VCaP (cell line): Measurements from ENCODE around the gene ACTA1.
"Not testable (repeated sequence)": the region's sequence is repeated elsewhere in the genome, so short reads cannot be mapped to it uniquely, and the experiment has no call there.

Experiments
- H3K27ac ChIP-seq: fragments of 450-650 bp; 2 replicates; pipeline ENCODE4 v1.5.1; 2017
- CTCF ChIP-seq: fragments of 450-650 bp; conservative IDR thresholded peaks from 2 replicates; pipeline ENCODE4 v1.5.1; 2017; ENCODE audit warnings: mild to moderate bottlenecking, moderate library complexity

The ACTA1 gene

DNA sequence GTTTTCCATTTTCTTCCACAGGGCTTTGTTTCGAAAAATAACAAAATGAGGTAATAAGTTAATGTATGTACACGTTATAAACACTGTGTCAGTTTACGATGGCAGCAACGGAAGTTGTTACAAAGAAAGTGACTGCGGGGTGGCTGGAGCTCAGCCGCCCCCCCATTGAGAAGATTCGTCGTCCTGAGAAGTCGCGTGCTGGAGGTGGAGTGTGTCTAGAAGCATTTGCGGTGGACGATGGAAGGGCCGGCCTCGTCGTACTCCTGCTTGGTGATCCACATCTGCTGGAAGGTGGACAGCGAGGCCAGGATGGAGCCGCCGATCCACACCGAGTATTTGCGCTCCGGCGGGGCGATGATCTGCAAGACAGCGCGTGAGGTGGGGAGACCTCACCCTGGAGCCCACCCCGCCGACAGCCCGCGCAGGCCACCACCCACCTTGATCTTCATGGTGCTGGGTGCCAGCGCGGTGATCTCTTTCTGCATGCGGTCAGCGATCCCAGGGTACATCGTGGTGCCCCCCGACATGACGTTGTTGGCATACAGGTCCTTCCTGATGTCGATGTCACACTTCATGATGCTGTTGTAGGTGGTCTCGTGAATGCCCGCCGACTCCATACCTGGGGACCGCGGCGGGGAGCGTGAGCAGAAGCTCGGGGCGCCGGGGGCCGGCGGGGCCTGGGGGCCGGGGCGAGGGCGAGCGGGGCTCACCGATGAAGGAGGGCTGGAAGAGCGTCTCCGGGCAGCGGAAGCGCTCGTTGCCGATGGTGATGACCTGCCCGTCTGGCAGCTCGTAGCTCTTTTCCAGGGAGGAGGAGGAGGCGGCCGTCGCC is 2.4 kb downstream of the ACTA1 start:
- no peak overlapping the region for H3K27ac ChIP-seq
- TF ChIP-seq CTCF, result no peak

DNA sequence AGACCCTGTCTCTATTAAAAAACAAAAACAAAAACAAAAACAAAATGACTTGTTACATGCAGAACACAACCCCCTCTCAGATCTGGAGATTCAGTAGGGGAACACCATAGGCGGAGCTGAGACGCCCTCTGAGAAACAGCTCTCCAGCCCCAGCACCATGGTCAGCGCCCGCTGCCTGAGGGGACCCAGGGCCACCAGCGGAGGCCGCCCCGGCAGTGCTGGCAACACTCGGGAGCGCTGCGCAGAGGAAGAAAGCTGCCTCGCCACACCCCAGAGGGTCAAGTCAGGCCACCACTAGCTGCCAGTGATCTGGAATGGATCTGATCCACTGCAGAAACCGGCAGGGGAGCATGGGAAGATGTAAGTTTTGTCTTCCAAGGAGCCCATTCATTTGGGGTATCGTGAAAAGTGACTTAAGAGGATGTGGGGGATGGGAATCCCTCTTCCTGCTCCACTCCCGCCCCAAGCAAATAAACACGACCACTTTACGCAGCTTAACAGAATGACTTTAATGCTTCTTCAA is 3.1 kb downstream of the ACTA1 start:
- no peak for TF ChIP-seq CTCF
- no peak overlapping the region for H3K27ac ChIP-seq

DNA sequence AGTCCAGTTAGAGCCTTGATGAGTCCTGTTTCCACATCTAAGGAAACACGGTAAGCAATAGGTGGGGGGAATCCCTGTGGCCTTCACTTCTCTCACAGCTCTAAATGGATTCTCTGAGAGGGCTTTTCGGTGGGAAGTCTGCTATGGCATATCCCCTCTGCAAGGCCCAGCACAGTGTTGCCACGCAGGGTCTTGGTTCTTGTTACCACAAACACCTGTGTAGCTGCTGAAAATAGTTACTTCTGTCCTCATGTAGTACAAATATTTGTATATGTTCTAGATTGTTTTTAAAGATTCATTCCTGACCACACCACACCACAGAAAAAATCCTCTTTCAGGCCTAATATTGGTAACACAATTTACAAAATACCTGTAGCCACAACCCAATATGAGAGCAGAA is 5.6 kb downstream of the ACTA1 start:
- no peak overlapping the region for H3K27ac ChIP-seq
- TF ChIP-seq CTCF, result no peak

DNA sequence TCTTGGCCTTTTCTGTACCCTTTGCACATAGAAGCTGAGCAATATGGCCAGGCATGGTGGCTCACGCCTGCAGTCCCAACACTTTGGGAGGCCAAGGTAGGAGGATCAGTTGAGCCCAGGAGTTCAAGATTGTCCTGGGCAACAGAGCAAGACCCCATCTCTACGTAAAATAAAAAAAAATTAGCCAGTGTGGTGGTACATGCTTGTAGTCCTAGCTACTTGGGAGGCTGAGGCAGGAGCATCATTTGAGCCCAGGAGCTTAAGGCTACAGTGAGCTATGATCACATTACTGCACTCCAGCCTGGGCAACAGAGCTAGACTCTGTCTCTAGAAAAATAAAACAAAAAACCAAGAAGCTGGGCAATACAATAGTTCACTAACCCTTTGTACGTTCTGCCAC is 6.3 kb downstream of the ACTA1 start:
- H3K27ac ChIP-seq, result no peak overlapping the region

DNA sequence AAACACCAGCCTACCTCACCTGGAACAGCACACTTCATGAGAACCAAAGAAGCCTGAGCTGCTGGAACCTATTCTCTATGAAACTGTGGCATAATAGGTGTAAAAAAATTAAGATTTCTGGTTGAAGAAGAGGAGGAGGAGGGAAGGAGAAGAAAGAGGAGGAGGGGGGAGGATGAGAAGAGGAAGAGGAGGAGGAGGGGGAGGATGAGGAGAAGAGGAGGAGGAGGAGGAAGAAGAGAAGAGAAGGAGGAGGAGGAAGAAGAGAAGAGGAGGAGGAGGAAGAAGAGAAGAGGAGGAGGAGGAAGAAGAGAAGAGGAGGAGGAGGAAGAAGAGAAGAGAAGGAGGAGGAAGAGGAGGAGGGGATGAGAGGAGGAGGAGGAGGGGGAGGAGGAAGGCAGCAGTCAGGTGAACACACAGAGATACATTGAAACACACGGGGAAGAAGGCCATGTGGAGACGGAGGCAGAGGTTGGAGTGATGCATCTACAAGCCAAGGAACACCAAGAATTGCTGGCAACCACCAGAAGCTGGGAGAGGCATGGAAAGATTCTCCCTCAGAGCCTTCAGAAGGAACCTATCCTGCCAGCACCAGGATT is 8.2 kb downstream of the ACTA1 start:
- no peak overlapping the region for H3K27ac ChIP-seq
- no peak for TF ChIP-seq CTCF

More for the DNA sequence above, 6.3 kb downstream of the ACTA1 start:
- TF ChIP-seq CTCF, result no peak

DNA sequence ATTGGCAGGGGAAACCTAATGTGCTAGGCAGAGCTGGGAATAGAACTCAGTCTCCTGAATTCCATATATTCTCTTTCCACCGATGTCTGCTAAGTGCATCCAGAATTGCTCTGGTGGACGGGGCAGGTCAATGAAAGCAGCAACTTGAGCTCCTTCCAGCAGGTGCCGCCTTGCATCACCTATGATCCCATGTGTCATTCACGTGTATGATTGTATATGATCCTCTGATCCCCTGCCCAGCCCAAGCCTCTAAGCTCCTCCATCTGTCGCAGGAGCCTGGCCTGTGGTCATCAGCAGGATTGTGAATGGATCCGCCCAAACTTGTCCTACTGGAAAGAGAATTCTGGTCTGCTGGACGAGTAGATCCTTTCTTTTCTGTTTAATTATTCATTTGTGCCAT is 13.1 kb downstream of the ACTA1 start:
- TF ChIP-seq CTCF, result no peak
- no peak overlapping the region for H3K27ac ChIP-seq

DNA sequence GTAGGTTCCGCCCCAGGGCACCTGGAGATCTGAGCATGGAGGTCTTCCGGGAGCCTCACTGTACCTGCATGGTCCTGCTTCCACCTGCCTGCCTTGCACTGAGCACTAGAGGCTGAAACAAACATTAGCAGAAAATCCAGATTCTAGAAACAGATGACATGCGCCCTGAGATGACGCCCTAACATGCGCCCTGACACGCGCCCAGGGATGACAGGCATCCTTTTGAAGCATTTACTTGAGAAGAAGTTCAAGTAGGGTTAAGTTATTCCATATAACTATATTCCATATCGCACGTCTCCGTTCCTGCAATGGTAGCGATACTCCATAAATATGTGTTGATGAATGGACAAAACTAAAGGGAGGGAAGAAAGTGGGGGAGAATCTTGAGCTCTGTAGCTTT is 13.7 kb downstream of the ACTA1 start:
- H3K27ac ChIP-seq, result no peak overlapping the region
- no peak for TF ChIP-seq CTCF

- not testable (repeated sequence) for H3K27ac ChIP-seq
Measured at GRCh38 chr1:229418586-229418985, 15.3 kb downstream of the ACTA1 start.

DNA sequence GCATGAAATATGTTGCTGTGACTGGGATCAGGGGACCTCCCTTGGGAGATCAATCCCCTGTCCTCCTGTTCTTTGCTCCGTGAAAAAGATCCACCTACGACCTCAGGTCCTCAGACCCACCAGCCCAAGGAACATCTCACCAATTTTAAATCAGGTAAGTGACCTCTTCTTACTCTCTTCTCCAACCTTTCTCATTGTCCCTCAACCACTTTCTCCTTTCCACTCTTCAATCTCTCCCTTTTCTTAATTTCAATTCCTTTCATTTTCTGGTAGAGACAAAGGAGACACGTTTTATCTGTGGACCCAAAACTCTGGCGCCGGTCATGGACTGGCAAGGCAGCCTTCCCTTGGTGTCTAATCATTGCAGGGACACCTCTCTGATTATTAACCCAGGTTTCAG is 21.1 kb downstream of the ACTA1 start:
- H3K27ac ChIP-seq, result not testable (repeated sequence)
